Lung (tissue), 12 donors: Measurements from ENCODE around the gene GSE1. TPM values are rescaled to one million over a fixed set of nuclear protein-coding genes. Genes with fewer than 3 reads are reported as not detected.
A peak's percentile ranks its signal among the peaks of the same experiment; 100 is the strongest.

Source experiments
- ATAC-seq: fragments of 200-7000 bp; cut with Tn5 transposase; one replicate; pipeline ENCODE4 v1.9.1; 2020; ENCODE audit warnings: moderate number of reproducible peaks; ENCODE audit not compliant: insufficient read depth, low FRiP score
- DNase-seq, 3 donors: peaks; one replicate each; pipeline ENCODE4 v3.0.0-alpha.2; 2013 to 2017
- H3K27ac ChIP-seq, 2 donors: one replicate each; pipeline ENCODE4 v1.5.1; 2013; ENCODE audit warnings: mild to moderate bottlenecking in 2 of 2, moderate library complexity in 2 of 2, control low read depth in 1 of 2, inconsistent platforms in 1 of 2, low read depth in 1 of 2, low read length in 1 of 2
- H3K27me3 ChIP-seq, 3 donors: one replicate each; pipeline ENCODE4 v1.5.1; 2013; ENCODE audit warnings: low read length in 2 of 3; ENCODE audit not compliant: control insufficient read depth in 3 of 3, insufficient read depth in 3 of 3
- H3K36me3 ChIP-seq, 4 donors: one replicate each; pipeline ENCODE4 v1.5.1; 2013; ENCODE audit warnings: low read length in 4 of 4, mild to moderate bottlenecking in 1 of 4, moderate library complexity in 1 of 4; ENCODE audit not compliant: control insufficient read depth in 4 of 4, insufficient read depth in 4 of 4
- H3K4me1 ChIP-seq, 5 donors: one replicate each; pipeline ENCODE4 v1.5.1; 2013; ENCODE audit warnings: low read length in 5 of 5, mild to moderate bottlenecking in 2 of 5, moderate library complexity in 1 of 5; ENCODE audit not compliant: control insufficient read depth in 5 of 5, insufficient read depth in 5 of 5
- H3K4me3 ChIP-seq: one replicate; pipeline ENCODE4 v1.5.1; 2013; ENCODE audit warnings: mild to moderate bottlenecking, control low read depth, moderate library complexity
- H3K9ac ChIP-seq, 2 donors: one replicate each; pipeline ENCODE4 v1.5.1; 2013; ENCODE audit warnings: low read length in 2 of 2, control low read depth in 1 of 2; ENCODE audit not compliant: insufficient read depth in 1 of 2
- H3K9me3 ChIP-seq, 4 donors: one replicate each; pipeline ENCODE4 v1.5.1; 2013; ENCODE audit warnings: low read length in 3 of 4, mild to moderate bottlenecking in 1 of 4, moderate library complexity in 1 of 4; ENCODE audit not compliant: control insufficient read depth in 4 of 4, insufficient read depth in 3 of 4
- WGBS, 2 donors: extraction: QIAGEN DNeasy Blood & Tissue Kit; methylation state at CpG; one replicate each; pipeline ENCODE4 v1.1.7; 2013; 5-methylcytosine and 5-hydroxymethylcytosine counted together
- polyA plus RNA-seq, 2 donors: library from polyadenylated mRNA; stranded (reverse); fragments of 200-250 nt; gene quantifications; one replicate each; pipeline ENCODE4 v1.2.1, GENCODE V29; 2013
- total RNA-seq, 2 donors: library from RNA; depleted of rRNA in 1 of 2; stranded (reverse); fragments of >200 nt in 1 of 2; gene quantifications; one replicate each; pipeline ENCODE4 v1.2.1, GENCODE V29; 2014 to 2021
- TF ChIP-seq, protein P1 (sequence below): IDR thresholded peaks from 2 replicates; pipeline ENCODE4 v1.5.1; 2012; ENCODE audit warnings: mild to moderate bottlenecking; ENCODE audit errors: control extremely low read depth, extremely low read depth
- donor health status: control.
- donor health status: control.
- donor health status: Bipolar disorder and iron deficiency.
- donor health status: healthy.
- donor health status: DM: yes; HTN: yes; CAD: no.

Gene GSE1
- total and polyA plus RNA-seq, 4 donors, result 21.3 to 122 (median 74.7) TPM

- peak; percentile 90 to 92 (median 91) for DNase-seq
- no peak for ATAC-seq
- Histone ChIP-seq H3K4me3 (no peak overlapping the region), H3K27ac (no peak overlapping the region), H3K9ac (no peak overlapping the region), H3K4me1 (peaks cover 0 to 75% (median 19%) of the 10 kb centered on the region in 5 donors), H3K36me3 (peaks cover 0 to 2% (median 0%) of the 10 kb centered on the region in 4 donors), H3K27me3 (no peaks in the 10 kb centered on the region), H3K9me3 (no peaks in the 10 kb centered on the region)
- TF ChIP-seq, protein P1, sequence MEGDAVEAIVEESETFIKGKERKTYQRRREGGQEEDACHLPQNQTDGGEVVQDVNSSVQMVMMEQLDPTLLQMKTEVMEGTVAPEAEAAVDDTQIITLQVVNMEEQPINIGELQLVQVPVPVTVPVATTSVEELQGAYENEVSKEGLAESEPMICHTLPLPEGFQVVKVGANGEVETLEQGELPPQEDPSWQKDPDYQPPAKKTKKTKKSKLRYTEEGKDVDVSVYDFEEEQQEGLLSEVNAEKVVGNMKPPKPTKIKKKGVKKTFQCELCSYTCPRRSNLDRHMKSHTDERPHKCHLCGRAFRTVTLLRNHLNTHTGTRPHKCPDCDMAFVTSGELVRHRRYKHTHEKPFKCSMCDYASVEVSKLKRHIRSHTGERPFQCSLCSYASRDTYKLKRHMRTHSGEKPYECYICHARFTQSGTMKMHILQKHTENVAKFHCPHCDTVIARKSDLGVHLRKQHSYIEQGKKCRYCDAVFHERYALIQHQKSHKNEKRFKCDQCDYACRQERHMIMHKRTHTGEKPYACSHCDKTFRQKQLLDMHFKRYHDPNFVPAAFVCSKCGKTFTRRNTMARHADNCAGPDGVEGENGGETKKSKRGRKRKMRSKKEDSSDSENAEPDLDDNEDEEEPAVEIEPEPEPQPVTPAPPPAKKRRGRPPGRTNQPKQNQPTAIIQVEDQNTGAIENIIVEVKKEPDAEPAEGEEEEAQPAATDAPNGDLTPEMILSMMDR, result no peak
- 61 to 68% methylated on average over 23 to 31 of the region's 31 CpGs for WGBS, 2 donors
These were observed 26.6 kb upstream of the GSE1 start for GRCh38 chr16:85586380-85587104.

GRCh38 chr16:85587762-85588556 is 25.2 kb upstream of the GSE1 start:
- H3K9me3 ChIP-seq, result no peaks in the 10 kb centered on the region
- H3K27me3 ChIP-seq, result no peaks in the 10 kb centered on the region
- TF ChIP-seq, protein P1, result no peak
- H3K4me1 ChIP-seq, result peaks cover 0 to 63% (median 16%) of the 10 kb centered on the region in 5 donors
- peaks cover 0 to 2% (median 0%) of the 10 kb centered on the region in 4 donors for H3K36me3 ChIP-seq
- DNase-seq (no peak), ATAC-seq (no peak)
- no peak overlapping the region for H3K27ac ChIP-seq
- 87 to 90% methylated on average over 26 of the region's 26 CpGs for WGBS, 2 donors
- H3K4me3 ChIP-seq, result no peak overlapping the region
- no peak overlapping the region for H3K9ac ChIP-seq

DNA sequence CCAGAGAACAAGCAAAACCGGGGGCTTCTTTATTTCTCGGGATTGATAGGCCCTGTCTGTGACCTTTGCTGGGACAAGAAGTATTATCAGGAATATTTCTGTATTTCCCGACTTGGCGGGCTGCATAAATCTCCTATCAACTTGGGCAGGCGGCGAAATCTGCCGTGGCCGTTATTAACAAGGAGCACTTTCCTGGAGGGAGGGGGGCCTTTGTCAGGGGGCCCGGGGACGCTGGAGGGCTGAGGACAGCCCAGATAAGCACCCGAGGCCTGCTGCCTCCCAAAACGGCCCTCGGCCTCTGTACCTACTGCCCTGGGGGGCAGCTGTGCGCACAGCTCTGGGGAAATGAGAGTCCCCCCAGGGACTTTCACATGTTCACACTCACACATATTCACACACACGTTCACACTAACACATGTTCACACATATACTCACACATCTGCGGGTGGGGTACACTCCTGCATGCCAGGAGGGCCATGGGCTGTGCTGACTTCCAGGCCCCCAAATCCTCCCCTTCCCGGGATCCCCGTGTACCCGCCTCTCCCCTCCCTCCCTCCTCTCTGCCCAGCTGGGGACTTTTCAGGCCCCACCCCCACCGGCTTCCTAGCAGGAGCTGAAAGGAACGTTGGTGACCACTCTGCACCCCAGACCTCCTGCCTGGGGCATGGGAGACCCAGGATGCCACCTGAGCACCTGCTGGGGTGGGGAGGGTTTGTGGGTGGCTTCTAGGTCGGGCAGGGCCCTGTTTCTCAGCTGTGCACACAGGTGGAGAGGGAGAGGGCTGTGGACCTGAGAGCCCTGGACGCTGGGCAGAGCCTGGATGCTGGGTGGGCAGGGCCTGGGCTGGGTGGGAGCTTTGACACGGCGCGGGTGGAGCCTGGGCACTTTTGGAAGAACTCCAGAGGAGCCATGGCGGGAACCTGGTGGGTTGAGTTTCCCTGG is 24.3 kb upstream of the GSE1 start:
- Histone ChIP-seq H3K27ac (no peak overlapping the region), H3K27me3 (no peaks in the 10 kb centered on the region), H3K4me3 (no peak overlapping the region), H3K9me3 (no peaks in the 10 kb centered on the region), H3K36me3 (peaks cover 0 to 2% (median 0%) of the 10 kb centered on the region in 4 donors), H3K4me1 (peaks cover 0 to 61% (median 10%) of the 10 kb centered on the region in 5 donors), H3K9ac (peak overlapping the region in 1 of 2 donors; percentile 25)
- WGBS, 2 donors, result 79% methylated on average over 27 of the region's 27 CpGs
- DNase-seq (no peak), ATAC-seq (no peak)
- TF ChIP-seq, protein P1, result no peak
